ENCODE results near the gene SYVN1. TPM values are rescaled to one million over a fixed set of nuclear protein-coding genes. Genes with fewer than 3 reads are reported as not detected.
"Not testable (repeated sequence)": the region's sequence is repeated elsewhere in the genome, so short reads cannot be mapped to it uniquely, and the experiment has no call there.

SYVN1 gene
- total RNA-seq, 1 donor, result 11.9 TPM

DNA sequence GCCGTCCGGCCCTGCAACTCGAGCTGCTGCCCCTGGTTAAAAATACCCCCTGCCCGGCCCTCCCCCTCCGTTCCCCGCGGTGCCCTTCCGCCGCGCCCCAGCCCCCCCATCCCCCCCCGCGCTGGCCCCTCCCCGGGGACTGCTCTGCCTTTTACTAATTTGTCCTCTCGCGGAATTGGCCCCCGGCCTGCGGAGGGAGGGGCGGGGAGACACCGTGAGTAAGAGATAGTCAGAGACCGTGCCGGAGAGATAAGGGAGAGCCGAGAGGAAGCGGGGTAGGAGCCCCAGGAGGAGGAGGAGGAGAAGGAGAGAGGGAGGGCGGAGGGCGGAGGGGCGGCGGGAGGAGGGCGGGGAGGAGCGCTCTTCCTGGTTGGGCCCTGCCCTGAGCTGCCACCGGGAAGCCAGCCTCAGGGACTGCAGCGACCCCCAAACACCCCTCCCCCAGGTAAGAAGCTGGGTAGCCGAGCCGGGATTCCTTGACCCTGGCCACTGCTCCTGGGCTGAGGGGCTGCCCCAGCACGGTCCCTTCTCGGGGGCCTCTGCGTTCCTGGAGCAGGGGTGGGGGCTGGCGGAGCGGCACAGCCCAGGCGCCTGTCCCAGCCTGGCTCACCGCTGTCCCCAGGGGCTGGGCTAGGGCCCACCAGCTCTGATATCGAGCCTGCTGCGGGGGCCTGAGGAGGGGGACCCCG lies 47.4 kb upstream of the SYVN1 start, which contains the start of gene CAPN1:
Gene CAPN1 (plus strand): TSS at position 360 of the 689 bp plus-strand sequence. CDS start 774 bp downstream, outside the sequence.
- H3K36me3 ChIP-seq (ENCODE audit: insufficient read depth, low read length), result peaks cover 18% of the 10 kb centered on the region
- TF ChIP-seq, protein P1, sequence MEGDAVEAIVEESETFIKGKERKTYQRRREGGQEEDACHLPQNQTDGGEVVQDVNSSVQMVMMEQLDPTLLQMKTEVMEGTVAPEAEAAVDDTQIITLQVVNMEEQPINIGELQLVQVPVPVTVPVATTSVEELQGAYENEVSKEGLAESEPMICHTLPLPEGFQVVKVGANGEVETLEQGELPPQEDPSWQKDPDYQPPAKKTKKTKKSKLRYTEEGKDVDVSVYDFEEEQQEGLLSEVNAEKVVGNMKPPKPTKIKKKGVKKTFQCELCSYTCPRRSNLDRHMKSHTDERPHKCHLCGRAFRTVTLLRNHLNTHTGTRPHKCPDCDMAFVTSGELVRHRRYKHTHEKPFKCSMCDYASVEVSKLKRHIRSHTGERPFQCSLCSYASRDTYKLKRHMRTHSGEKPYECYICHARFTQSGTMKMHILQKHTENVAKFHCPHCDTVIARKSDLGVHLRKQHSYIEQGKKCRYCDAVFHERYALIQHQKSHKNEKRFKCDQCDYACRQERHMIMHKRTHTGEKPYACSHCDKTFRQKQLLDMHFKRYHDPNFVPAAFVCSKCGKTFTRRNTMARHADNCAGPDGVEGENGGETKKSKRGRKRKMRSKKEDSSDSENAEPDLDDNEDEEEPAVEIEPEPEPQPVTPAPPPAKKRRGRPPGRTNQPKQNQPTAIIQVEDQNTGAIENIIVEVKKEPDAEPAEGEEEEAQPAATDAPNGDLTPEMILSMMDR (IDR thresholded peaks at IDR 0.05; ENCODE audit: extremely low read depth, low read depth, low read length), result no peak
- peaks cover 7% of the 10 kb centered on the region for H4K20me1 ChIP-seq (ENCODE audit: insufficient read depth, low read length)
- H3K79me2 ChIP-seq (ENCODE audit: insufficient read depth, low read length), result peaks cover 44% of the 10 kb centered on the region
- H3K4me3 ChIP-seq (ENCODE audit: insufficient read depth, low read length), result peak within 1 kb of the TSS; percentile 93
- peak within 1 kb of the TSS; percentile 91 for H2AFZ ChIP-seq (ENCODE audit: low read length)
- DNase-seq (ENCODE audit: insufficient read length, low spot score, missing footprints), result peak; percentile 98
- H3K27ac ChIP-seq (ENCODE audit: low read depth, low read length), result peak within 1 kb of the TSS; percentile 53
- no peaks in the 10 kb centered on the region for H3K9me3 ChIP-seq (ENCODE audit: low read depth, low read length)
- H3K4me1 ChIP-seq (ENCODE audit: insufficient read depth, low read length), result peaks cover 10% of the 10 kb centered on the region
- H3K27me3 ChIP-seq (ENCODE audit: insufficient read depth, low read length), result no peaks in the 10 kb centered on the region
- peak within 1 kb of the TSS; percentile 89 for H3K4me2 ChIP-seq (ENCODE audit: insufficient read depth, low read length)

DNA sequence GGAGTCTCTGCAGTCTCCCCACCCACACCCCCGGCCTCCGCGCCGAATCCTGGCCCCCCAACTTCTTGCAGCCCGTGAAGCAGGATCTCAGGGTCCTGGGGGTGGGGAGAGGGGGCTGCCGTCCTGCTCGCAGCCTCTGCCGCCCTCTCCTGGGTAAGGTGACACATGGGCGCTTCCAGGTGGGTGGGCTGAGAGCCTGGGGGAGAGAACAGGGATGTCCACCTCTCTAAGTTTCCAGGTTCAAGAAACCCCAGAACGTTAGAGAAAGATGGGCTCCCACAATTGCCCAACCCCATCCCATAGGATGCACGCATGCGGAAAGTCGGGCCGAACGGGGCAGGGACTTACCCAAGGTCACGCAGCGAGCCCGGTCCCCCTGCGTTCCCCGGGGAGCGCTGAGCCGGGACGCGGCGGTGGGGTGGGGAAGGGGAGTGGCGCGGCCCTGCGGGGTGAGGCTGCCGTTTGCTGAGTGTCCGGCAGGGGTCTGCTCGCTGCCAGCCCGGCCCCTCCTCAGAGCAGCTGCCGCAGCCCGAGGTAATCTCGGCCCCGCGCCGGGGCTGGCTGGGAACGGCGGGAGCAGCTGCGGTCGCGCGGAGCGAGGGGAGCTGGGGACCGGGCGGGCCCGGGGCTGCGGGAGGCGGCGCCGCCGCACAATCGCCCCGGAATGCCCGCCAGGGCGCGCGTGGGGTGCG lies 46.7 kb upstream of the SYVN1 start:
- Histone ChIP-seq H3K27ac (ENCODE audit: low read depth, low read length) (peak overlapping the region; percentile 41), H3K4me1 (ENCODE audit: insufficient read depth, low read length) (peaks cover 10% of the 10 kb centered on the region), H3K4me2 (ENCODE audit: insufficient read depth, low read length) (peak overlapping the region; percentile 89), H3K27me3 (ENCODE audit: insufficient read depth, low read length) (no peaks in the 10 kb centered on the region), H3K4me3 (ENCODE audit: insufficient read depth, low read length) (peak overlapping the region; percentile 93), H3K36me3 (ENCODE audit: insufficient read depth, low read length) (peaks cover 11% of the 10 kb centered on the region), H4K20me1 (ENCODE audit: insufficient read depth, low read length) (peaks cover 7% of the 10 kb centered on the region), H3K79me2 (ENCODE audit: insufficient read depth, low read length) (peaks cover 43% of the 10 kb centered on the region), H2AFZ (ENCODE audit: low read length) (peak overlapping the region; percentile 91), H3K9me3 (ENCODE audit: low read depth, low read length) (no peaks in the 10 kb centered on the region)
- TF ChIP-seq, protein P1 (IDR thresholded peaks at IDR 0.05; ENCODE audit: extremely low read depth, low read depth, low read length), result peak; percentile 38
- DNase-seq (ENCODE audit: insufficient read length, low spot score, missing footprints), result peak; percentile 97

DNA sequence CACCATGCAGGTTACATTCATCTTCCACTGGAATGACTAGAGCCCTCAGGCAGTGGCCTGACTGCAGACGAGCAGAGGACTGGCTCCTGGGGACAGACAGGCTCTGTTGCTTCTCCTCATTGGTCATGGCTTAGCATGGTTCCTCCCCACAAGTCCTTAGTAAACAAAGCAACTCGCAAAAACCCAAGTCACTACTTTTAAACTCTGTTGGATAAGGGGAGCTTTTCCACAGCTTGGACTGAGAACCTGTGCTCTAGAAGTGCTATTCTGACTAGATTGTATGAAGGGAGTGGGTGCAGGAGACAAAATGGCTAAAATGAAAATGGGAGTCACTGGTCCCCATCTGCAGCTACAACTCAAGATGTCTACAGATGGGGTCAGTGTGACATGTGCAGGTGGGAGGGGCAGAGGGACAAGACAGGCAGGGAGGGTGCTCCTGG lies 40.3 kb upstream of the SYVN1 start:
- H3K79me2 ChIP-seq (ENCODE audit: insufficient read depth, low read length); H3K4me3 ChIP-seq (ENCODE audit: insufficient read depth, low read length); DNase-seq (ENCODE audit: insufficient read length, low spot score, missing footprints); H3K4me2 ChIP-seq (ENCODE audit: insufficient read depth, low read length); H4K20me1 ChIP-seq (ENCODE audit: insufficient read depth, low read length); H3K27ac ChIP-seq (ENCODE audit: low read depth, low read length); H2AFZ ChIP-seq (ENCODE audit: low read length); H3K36me3 ChIP-seq (ENCODE audit: insufficient read depth, low read length); H3K9me3 ChIP-seq (ENCODE audit: low read depth, low read length); H3K4me1 ChIP-seq (ENCODE audit: insufficient read depth, low read length); H3K27me3 ChIP-seq (ENCODE audit: insufficient read depth, low read length): not testable (repeated sequence)

DNA sequence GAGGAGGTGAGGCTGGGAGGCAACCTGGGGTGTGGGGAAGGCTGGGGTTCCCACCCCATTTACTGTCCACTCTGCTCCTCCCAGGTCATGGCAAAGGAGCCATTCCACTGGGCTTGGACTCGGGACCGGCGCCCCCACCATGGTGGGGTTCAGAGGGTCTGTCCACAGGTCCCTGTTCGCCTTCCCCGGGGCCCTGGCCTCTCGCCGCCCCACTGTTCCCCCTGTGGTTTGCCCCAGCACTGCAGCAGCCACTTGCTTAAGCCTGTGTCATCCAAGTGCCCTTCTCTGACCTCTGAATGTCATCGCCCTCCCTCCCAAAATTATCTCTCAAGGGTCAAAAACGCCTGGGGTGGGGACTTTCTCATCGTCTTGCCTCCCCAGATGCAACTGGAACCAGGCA lies 38.3 kb upstream of the SYVN1 start:
- Histone ChIP-seq H3K4me3 (ENCODE audit: insufficient read depth, low read length) (no peak overlapping the region), H4K20me1 (ENCODE audit: insufficient read depth, low read length) (no peaks in the 10 kb centered on the region), H3K27ac (ENCODE audit: low read depth, low read length) (no peak overlapping the region), H3K4me2 (ENCODE audit: insufficient read depth, low read length) (no peak overlapping the region), H2AFZ (ENCODE audit: low read length) (no peak overlapping the region), H3K4me1 (ENCODE audit: insufficient read depth, low read length) (peaks cover 4% of the 10 kb centered on the region), H3K9me3 (ENCODE audit: low read depth, low read length) (no peaks in the 10 kb centered on the region), H3K36me3 (ENCODE audit: insufficient read depth, low read length) (no peaks in the 10 kb centered on the region), H3K27me3 (ENCODE audit: insufficient read depth, low read length) (no peaks in the 10 kb centered on the region), H3K79me2 (ENCODE audit: insufficient read depth, low read length) (no peaks in the 10 kb centered on the region)
- TF ChIP-seq, protein P1 (IDR thresholded peaks at IDR 0.05; ENCODE audit: extremely low read depth, low read depth, low read length), result no peak
- no peak for DNase-seq (ENCODE audit: insufficient read length, low spot score, missing footprints)
